NCI-H1694 (cell line): ENCODE data around the gene ATXN1L.
"Not testable (repeated sequence)": the region's sequence is repeated elsewhere in the genome, so short reads cannot be mapped to it uniquely, and the experiment has no call there.

Source experiments
- DNase-seq: peaks from one replicate; lab custom pipeline; 2025; lab: John Stamatoyannopoulos, UW

The ATXN1L gene

GRCh38 chr16:71853413-71853812, 7.6 kb downstream of the ATXN1L start:
- no peak for DNase-seq

GRCh38 chr16:71854369-71854948, 8.7 kb downstream of the ATXN1L start:
- DNase-seq: no peak

- DNase-seq: no peak
Observed at GRCh38 chr16:71855937-71856662, 10.3 kb downstream of the ATXN1L start.

- DNase-seq: no peak
Observed at GRCh38 chr16:71859762-71860521, 14.2 kb downstream of the ATXN1L start.

GRCh38 chr16:71863995-71864394, 18.2 kb downstream of the ATXN1L start:
- DNase-seq: no peak

- no peak for DNase-seq
Observed at GRCh38 chr16:71865173-71865863, 19.5 kb downstream of the ATXN1L start.

GRCh38 chr16:71867175-71867574, 21.4 kb downstream of the ATXN1L start:
- not testable (repeated sequence) for DNase-seq

GRCh38 chr16:71867939-71868338, 22.2 kb downstream of the ATXN1L start:
- DNase-seq: no peak

GRCh38 chr16:71869089-71869488, 23.3 kb downstream of the ATXN1L start:
- no peak for DNase-seq

- no peak for DNase-seq
Observed at GRCh38 chr16:71870818-71871217, 25.0 kb downstream of the ATXN1L start.

GRCh38 chr16:71873199-71873598, 27.4 kb downstream of the ATXN1L start:
- DNase-seq: no peak

GRCh38 chr16:71878911-71879310, 33.1 kb downstream of the ATXN1L start:
- no peak for DNase-seq

GRCh38 chr16:71880176-71880575, 34.4 kb downstream of the ATXN1L start:
- no peak for DNase-seq

GRCh38 chr16:71882505-71883167, 36.9 kb downstream of the ATXN1L start:
- peak; percentile 67 for DNase-seq

- DNase-seq: no peak
Observed at GRCh38 chr16:71883168-71883848, 37.5 kb downstream of the ATXN1L start.

- peak; percentile 55 for DNase-seq
Observed at GRCh38 chr16:71883849-71884638, 38.3 kb downstream of the ATXN1L start, which contains the start of gene ZNF821. ZNF821 (minus strand) TSS chr16:71884182; CDS start chr16:71879946, 4,236 bp downstream.

GRCh38 chr16:71885261-71885650, 39.5 kb downstream of the ATXN1L start:
- no peak for DNase-seq

- no peak for DNase-seq
Observed at GRCh38 chr16:71889147-71889546, 43.4 kb downstream of the ATXN1L start.

- no peak for DNase-seq
Observed at GRCh38 chr16:71893888-71894228, 48.1 kb downstream of the ATXN1L start.

- no peak for DNase-seq
Observed at GRCh38 chr16:71894229-71894920, 48.6 kb downstream of the ATXN1L start.
